Activated CD8-positive, alpha-beta T cell treated with anti-CD3 and anti-CD28 coated beads for 36 hours (primary cell): ENCODE results near the gene SP140. TPM values are rescaled to one million over a fixed set of nuclear protein-coding genes. Genes with fewer than 3 reads are reported as not detected.

Experiments
- ATAC-seq: fragments of 200-7000 bp; cut with Tn5 transposase; one replicate; pipeline ENCODE4 v1.10.0; 2021; ENCODE audit warnings: mild to moderate bottlenecking, moderate library complexity
- CTCF ChIA-PET: fragments of 350-600 bp; sonication (Branson Sonifier 250); formaldehyde crosslinking; loops from one replicate; lab custom pipeline; 2021; ENCODE audit warnings: antibody characterized with exemption; lab: Charles Lee
- POLR2A ChIA-PET: fragments of 350-600 bp; sonication (Branson Sonifier 250); formaldehyde crosslinking; loops from one replicate; lab custom pipeline; 2021; ENCODE audit warnings: antibody characterized with exemption; lab: Charles Lee
- DNase-seq: peaks from one replicate; pipeline ENCODE4 v3.0.0-alpha.2; 2020
- H3K27ac Mint-ChIP-seq: one replicate; pipeline ENCODE4 v1.8.0; 2021; ENCODE audit warnings: mild to moderate bottlenecking, mixed read lengths
- H3K27me3 Mint-ChIP-seq: one replicate; pipeline ENCODE4 v1.8.0; 2021; ENCODE audit warnings: mixed read lengths
- H3K36me3 Mint-ChIP-seq: one replicate; pipeline ENCODE4 v1.8.0; 2021; ENCODE audit warnings: low read depth, mixed read lengths
- H3K4me1 Mint-ChIP-seq: one replicate; pipeline ENCODE4 v1.8.0; 2021; ENCODE audit warnings: low read depth, mixed read lengths
- H3K4me3 Mint-ChIP-seq: one replicate; pipeline ENCODE4 v1.8.0; 2021; ENCODE audit warnings: mild to moderate bottlenecking, moderate library complexity, mixed read lengths
- H3K9me3 Mint-ChIP-seq: one replicate; pipeline ENCODE4 v1.8.0; 2021; ENCODE audit warnings: mixed read lengths
- intact Hi-C: fragments of 100-400 bp; cut with micrococcal nuclease; formaldehyde crosslinking; loops from one replicate; pipeline ENCODE4 v1.10.0; 2022
- total RNA-seq, 2 experiments: library from RNA; stranded (reverse); gene quantifications; one replicate each; pipeline ENCODE4 v1.2.3, GENCODE V29; 2021
- TF ChIP-seq, protein P1 (sequence below): fragments of 200-600 bp; IDR thresholded peaks from one replicate; pipeline ENCODE4 v1.8.0; 2022; ENCODE audit warnings: antibody characterized with exemption, mild to moderate bottlenecking

SP140 gene
- total RNA-seq, 2 experiments from 2014 or later = 78.1 to 78.3 TPM

DNA sequence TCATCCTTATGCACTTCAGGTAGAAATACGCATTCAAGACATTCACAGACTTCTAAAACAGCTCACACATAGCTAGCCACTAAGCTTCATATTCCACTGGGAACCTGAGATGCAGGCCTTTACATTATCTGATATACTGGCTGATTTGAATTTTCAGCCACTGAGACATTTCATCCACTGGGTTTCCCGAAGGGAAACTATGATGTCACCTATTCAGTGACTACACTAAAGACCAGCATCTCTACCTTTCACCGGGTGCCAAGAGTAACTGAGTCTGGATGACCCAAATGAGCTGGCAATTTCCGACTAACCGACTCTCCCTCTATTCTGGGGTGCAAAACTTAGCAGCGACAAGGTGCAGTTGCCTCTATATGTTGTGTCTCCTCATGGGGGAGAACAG lies 69.7 kb downstream of the SP140 start:
- POLR2A ChIA-PET = no interaction called here
- H3K27ac Mint-ChIP-seq = no peak overlapping the region

DNA sequence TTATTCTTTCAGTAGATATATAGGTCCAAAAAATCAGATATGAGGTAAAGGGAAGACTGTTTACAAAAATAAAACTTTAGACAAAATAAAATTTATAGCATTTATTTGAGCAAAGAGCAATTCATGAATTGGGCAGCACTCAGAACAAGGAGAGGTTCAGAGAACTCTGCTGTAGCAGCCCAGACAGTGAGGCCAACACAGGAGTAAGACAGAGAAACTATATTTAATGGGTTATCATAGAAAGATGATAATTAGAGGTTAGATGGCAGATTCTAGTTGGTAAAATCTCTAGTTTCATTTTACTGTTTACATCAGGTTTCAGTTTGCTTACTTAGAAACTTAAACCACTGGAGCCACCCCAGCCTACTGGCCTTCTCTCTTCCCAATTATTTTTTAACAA lies 71.4 kb downstream of the SP140 start:
- Mint-ChIP-seq H3K9me3 (peaks cover 6% of the 10 kb centered on the region), H3K27me3 (no peaks in the 10 kb centered on the region), H3K4me1 (peaks cover 2% of the 10 kb centered on the region), H3K27ac (no peak overlapping the region), H3K36me3 (peaks cover 82% of the 10 kb centered on the region), H3K4me3 (no peak overlapping the region)
- DNase-seq (no peak), ATAC-seq (no peak)
- intact Hi-C loops = no loop called here
- ChIA-PET CTCF (no interaction called here), POLR2A (interaction anchor here (1.0 kb wide), 1 partner anchor 11 kb away, joined by 3 read pairs; no protein-coding TSS in a partner anchor)
- TF ChIP-seq, protein P1, sequence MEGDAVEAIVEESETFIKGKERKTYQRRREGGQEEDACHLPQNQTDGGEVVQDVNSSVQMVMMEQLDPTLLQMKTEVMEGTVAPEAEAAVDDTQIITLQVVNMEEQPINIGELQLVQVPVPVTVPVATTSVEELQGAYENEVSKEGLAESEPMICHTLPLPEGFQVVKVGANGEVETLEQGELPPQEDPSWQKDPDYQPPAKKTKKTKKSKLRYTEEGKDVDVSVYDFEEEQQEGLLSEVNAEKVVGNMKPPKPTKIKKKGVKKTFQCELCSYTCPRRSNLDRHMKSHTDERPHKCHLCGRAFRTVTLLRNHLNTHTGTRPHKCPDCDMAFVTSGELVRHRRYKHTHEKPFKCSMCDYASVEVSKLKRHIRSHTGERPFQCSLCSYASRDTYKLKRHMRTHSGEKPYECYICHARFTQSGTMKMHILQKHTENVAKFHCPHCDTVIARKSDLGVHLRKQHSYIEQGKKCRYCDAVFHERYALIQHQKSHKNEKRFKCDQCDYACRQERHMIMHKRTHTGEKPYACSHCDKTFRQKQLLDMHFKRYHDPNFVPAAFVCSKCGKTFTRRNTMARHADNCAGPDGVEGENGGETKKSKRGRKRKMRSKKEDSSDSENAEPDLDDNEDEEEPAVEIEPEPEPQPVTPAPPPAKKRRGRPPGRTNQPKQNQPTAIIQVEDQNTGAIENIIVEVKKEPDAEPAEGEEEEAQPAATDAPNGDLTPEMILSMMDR = no peak

More for the DNA sequence above, 69.7 kb downstream of the SP140 start:
- H3K4me1 Mint-ChIP-seq = peaks cover 2% of the 10 kb centered on the region
- CTCF ChIA-PET = no interaction called here
- no peaks in the 10 kb centered on the region for H3K27me3 Mint-ChIP-seq
- ATAC-seq (no peak), DNase-seq (no peak)
- TF ChIP-seq, protein P1 = no peak
- H3K4me3 Mint-ChIP-seq = no peak overlapping the region
- peaks cover 3% of the 10 kb centered on the region for H3K9me3 Mint-ChIP-seq
- H3K36me3 Mint-ChIP-seq = peaks cover 78% of the 10 kb centered on the region
- intact Hi-C loops = no loop called here

DNA sequence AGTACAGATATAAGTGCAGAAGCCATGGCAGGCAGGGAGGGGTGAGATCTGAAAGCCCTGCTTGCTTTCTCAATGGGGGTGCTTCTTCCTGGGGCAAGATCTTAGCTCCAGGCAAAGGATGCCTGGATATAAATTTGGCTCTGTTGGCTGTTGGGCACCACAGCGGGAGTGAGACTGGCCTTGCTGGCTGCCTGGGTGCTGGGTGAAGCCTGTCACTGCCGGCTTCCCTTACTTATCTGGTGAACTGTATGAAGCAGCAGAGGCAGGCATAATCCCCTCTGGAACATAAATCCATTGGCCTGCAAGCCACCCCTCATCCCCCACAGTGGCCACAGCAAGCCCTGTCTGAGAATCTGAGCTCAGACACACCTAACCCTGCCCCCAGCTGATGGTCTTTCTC lies 74.1 kb downstream of the SP140 start:
- Mint-ChIP-seq H3K4me1 (peaks cover 2% of the 10 kb centered on the region), H3K27ac (no peak overlapping the region), H3K9me3 (peaks cover 25% of the 10 kb centered on the region), H3K36me3 (peaks cover 72% of the 10 kb centered on the region), H3K27me3 (no peaks in the 10 kb centered on the region), H3K4me3 (no peak overlapping the region)
- DNase-seq (no peak), ATAC-seq (no peak)
- POLR2A ChIA-PET = no interaction called here
- CTCF ChIA-PET = interaction anchor here (0.6 to 1.4 kb wide), 2 partner anchors 10 to 194 kb away, joined by 3 to 4 read pairs; no protein-coding TSS in a partner anchor
- TF ChIP-seq, protein P1 = no peak
- intact Hi-C loops = no loop called here

DNA sequence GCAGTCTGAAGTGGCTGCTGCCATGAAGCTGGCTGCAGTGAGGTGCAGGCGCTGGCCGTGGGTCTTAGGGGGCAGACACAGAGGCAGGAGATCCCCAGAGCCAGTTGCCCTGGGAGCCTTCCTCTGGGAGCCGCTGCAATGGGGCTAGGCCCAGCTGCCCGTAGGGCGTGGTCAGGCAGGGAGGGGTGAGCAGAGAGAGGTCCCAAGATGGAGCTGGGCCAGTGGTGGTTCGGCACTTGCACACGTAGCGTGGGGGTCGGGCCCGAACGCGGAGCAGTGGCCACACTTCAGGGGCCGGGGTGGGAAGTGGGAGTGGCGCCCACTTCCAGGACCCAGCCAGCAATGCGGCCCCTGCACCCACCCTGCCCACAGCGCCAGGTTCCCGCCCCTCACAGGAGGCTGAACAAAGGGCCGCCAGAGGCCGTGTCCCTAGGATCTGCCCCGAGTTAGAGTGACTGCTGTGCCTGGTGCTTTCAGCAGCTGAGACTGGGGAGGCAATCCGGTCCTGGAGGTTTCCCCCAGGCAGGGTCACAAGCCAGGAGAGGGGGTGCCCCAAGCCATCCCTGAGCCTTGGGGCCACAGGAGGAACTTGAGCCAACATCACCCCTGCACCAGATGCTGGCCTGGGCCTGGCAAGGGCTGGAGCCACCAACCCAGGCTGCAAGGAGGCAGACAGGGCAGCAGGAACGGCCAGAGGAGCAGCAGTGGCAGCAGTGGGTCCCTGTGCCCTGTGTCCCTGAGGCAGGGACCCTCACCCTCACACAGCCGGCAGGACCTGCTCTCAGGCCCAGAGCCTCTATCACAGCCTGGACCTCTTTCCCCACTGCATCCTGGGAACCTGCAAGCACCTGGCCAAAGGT lies 80.1 kb downstream of the SP140 start:
- no peak overlapping the region for H3K27ac Mint-ChIP-seq

More for the DNA sequence above, 80.1 kb downstream of the SP140 start:
- ATAC-seq (no peak), DNase-seq (no peak)
- no peak overlapping the region for H3K4me3 Mint-ChIP-seq
- POLR2A ChIA-PET = interaction anchor here (1.2 kb wide), 1 partner anchor 13 kb away, joined by 3 read pairs; no protein-coding TSS in a partner anchor
- CTCF ChIA-PET = no interaction called here
- H3K4me1 Mint-ChIP-seq = no peaks in the 10 kb centered on the region
- TF ChIP-seq, protein P1 = no peak
- H3K36me3 Mint-ChIP-seq = peaks cover 35% of the 10 kb centered on the region
- peaks cover 22% of the 10 kb centered on the region for H3K9me3 Mint-ChIP-seq
- no peaks in the 10 kb centered on the region for H3K27me3 Mint-ChIP-seq
- intact Hi-C loops = no loop called here
